ENCODE measurements around the gene SCN10A. TPM values are rescaled to one million over a fixed set of nuclear protein-coding genes. Genes with fewer than 3 reads are reported as not detected.

Gene SCN10A
- total and polyA plus RNA-seq, 9 of the 15 experiments (the other 6 are each of a cell fraction or from before 2014, with no cell fraction given) = not detected

GRCh38 chr3:38843898-38844297, 27.9 kb upstream of the SCN10A start (continued):
- no peak for TF ChIP-seq RCOR1 (IDR thresholded peaks at IDR 0.05; ENCODE audit: borderline replicate concordance in 1 of 2, low read depth in 2 of 2, low read length in 2 of 2)
- TF ChIP-seq CBX8 (IDR thresholded peaks at IDR 0.05; ENCODE audit: borderline replicate concordance, extremely low read depth, low read depth, low read length, poor library complexity, severe bottlenecking) = no peak
- no peak for TF ChIP-seq ATF4 (CRISPR knock-in tag; IDR thresholded peaks at IDR 0.05)
- no peak for TF ChIP-seq ZNF561 (CRISPR knock-in tag; conservative IDR thresholded peaks at IDR 0.05)
- no peak for TF ChIP-seq PPARD (CRISPR knock-in tag; IDR thresholded peaks at IDR 0.05)
- TF ChIP-seq SMC3 (conservative IDR thresholded peaks at IDR 0.05; ENCODE audit: insufficient read depth, low read depth, low read length) = peak; percentile 51; the same call in 1 of the 2 replicates
- no peak for TF ChIP-seq TRIM25 (IDR thresholded peaks at IDR 0.05; ENCODE audit: borderline replicate concordance)
